ENCODE measurements around the gene RBM47. TPM values are rescaled to one million over a fixed set of nuclear protein-coding genes. Genes with fewer than 3 reads are reported as not detected.

RBM47 gene
- total and polyA plus RNA-seq, 2 donors (not counting 1 experiment from before 2014, with no cell fraction given): 0.14 to 1.8 TPM

DNA sequence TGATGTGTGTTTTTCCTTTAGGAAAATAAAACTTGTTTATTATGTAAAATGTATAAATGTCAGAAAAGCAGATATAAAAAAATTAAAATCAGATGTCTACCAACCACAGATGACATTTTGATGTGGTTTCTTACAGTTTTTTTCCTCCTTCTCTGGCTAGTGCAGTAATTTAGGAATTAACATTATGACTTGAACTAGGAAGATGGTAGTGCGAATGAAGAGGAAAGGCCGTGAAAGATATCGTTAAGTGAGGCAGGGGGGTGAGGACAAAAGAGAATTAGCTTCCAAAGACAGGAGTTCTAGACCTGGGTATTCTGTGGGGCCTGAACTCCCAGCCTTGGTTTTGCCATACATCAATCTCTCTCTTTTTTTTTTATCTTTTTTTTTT is 98.0 kb downstream of the RBM47 start:
- no peaks in the 10 kb centered on the region for H3K27me3 ChIP-seq (ENCODE audit: control insufficient read depth, insufficient read depth, low read length)
- H3K4me1 ChIP-seq (ENCODE audit: control insufficient read depth, extremely low read depth, insufficient read depth, low read length): no peaks in the 10 kb centered on the region
- H3K9ac ChIP-seq (ENCODE audit: insufficient read depth, low read length): no peak overlapping the region
- H3K79me2 ChIP-seq (ENCODE audit: control insufficient read depth, insufficient read depth, low read length): no peaks in the 10 kb centered on the region
- no peaks in the 10 kb centered on the region for H3K9me3 ChIP-seq (ENCODE audit: control insufficient read depth, insufficient read depth, low read depth, low read length)
- no peak overlapping the region for H3K27ac ChIP-seq (ENCODE audit: insufficient read depth, low read length)
- TF ChIP-seq, protein P1, sequence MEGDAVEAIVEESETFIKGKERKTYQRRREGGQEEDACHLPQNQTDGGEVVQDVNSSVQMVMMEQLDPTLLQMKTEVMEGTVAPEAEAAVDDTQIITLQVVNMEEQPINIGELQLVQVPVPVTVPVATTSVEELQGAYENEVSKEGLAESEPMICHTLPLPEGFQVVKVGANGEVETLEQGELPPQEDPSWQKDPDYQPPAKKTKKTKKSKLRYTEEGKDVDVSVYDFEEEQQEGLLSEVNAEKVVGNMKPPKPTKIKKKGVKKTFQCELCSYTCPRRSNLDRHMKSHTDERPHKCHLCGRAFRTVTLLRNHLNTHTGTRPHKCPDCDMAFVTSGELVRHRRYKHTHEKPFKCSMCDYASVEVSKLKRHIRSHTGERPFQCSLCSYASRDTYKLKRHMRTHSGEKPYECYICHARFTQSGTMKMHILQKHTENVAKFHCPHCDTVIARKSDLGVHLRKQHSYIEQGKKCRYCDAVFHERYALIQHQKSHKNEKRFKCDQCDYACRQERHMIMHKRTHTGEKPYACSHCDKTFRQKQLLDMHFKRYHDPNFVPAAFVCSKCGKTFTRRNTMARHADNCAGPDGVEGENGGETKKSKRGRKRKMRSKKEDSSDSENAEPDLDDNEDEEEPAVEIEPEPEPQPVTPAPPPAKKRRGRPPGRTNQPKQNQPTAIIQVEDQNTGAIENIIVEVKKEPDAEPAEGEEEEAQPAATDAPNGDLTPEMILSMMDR (conservative IDR thresholded peaks at IDR 0.05 in 1 of 2, IDR thresholded peaks at IDR 0.05 in 1 of 2; ENCODE audit: low read depth in 1 of 2, low read length in 2 of 2): no peak
- TF ChIP-seq EZH2 (IDR thresholded peaks at IDR 0.05; ENCODE audit: low read length, missing control alignments): no peak
- DNase-seq (ENCODE audit: low read depth in 2 of 2): no peak
- H3K4me3 ChIP-seq (replicated peaks in 1 of 4; ENCODE audit: control extremely low read depth in 1 of 4, insufficient read depth in 1 of 4, low read depth in 3 of 4, low read length in 4 of 4): no peak overlapping the region
- H3K36me3 ChIP-seq (ENCODE audit: control insufficient read depth, insufficient read depth, low read length): no peaks in the 10 kb centered on the region
- no peak overlapping the region for H3K4me2 ChIP-seq (ENCODE audit: extremely low read depth, insufficient read depth, low read length)
- H2AFZ ChIP-seq (ENCODE audit: low read length): no peak overlapping the region
- H4K20me1 ChIP-seq (ENCODE audit: control insufficient read depth, extremely low read depth, insufficient read depth, low read length): no peaks in the 10 kb centered on the region

DNA sequence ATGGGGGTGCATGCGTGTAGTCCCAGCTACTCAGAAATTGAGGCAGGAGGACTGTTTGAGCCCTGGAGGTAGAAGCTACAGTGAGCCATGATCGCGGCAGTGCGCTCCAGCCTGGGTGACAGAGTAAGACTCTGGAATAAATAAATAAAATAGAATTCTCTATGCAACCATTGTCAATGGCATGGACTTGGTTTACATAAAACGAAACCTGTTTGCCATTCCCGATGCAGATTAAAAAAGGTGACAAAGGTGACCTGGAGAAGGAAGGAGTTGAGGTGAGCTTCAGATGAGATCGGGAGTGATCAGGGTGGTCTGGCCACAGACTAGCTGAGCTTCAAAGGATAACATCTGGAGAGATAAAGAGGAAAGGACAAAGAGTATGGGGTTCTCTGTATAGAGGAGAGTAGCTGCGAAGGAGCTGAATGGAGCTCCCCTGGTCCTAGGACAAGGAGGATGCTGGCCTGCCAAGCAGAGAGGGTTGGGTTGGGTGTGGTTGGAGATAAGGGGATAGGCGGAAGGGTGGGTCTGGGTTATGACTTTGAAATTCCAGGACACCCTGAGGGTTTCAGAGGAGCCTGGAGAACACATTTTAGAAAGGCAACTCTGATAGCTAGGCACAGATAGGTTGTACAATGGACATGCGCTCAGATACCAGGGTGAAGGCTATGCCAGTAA is 98.6 kb downstream of the RBM47 start:
- H4K20me1 ChIP-seq (ENCODE audit: control insufficient read depth, extremely low read depth, insufficient read depth, low read length): no peaks in the 10 kb centered on the region
- no peaks in the 10 kb centered on the region for H3K27me3 ChIP-seq (ENCODE audit: control insufficient read depth, insufficient read depth, low read length)
- no peak for DNase-seq (ENCODE audit: low read depth in 2 of 2)
- no peak overlapping the region for H3K27ac ChIP-seq (ENCODE audit: insufficient read depth, low read length)
- H3K4me2 ChIP-seq (ENCODE audit: extremely low read depth, insufficient read depth, low read length): no peak overlapping the region
- H3K36me3 ChIP-seq (ENCODE audit: control insufficient read depth, insufficient read depth, low read length): no peaks in the 10 kb centered on the region
- H2AFZ ChIP-seq (ENCODE audit: low read length): no peak overlapping the region
- H3K4me1 ChIP-seq (ENCODE audit: control insufficient read depth, extremely low read depth, insufficient read depth, low read length): peaks cover 1% of the 10 kb centered on the region
- H3K9ac ChIP-seq (ENCODE audit: insufficient read depth, low read length): no peak overlapping the region
- H3K9me3 ChIP-seq (ENCODE audit: control insufficient read depth, insufficient read depth, low read depth, low read length): no peaks in the 10 kb centered on the region
- no peak overlapping the region for H3K4me3 ChIP-seq (replicated peaks in 1 of 4; ENCODE audit: control extremely low read depth in 1 of 4, insufficient read depth in 1 of 4, low read depth in 3 of 4, low read length in 4 of 4)
- TF ChIP-seq EZH2 (IDR thresholded peaks at IDR 0.05; ENCODE audit: low read length, missing control alignments): no peak
- TF ChIP-seq, protein P1 (conservative IDR thresholded peaks at IDR 0.05 in 1 of 2, IDR thresholded peaks at IDR 0.05 in 1 of 2; ENCODE audit: low read depth in 1 of 2, low read length in 2 of 2): no peak
- no peaks in the 10 kb centered on the region for H3K79me2 ChIP-seq (ENCODE audit: control insufficient read depth, insufficient read depth, low read length)

DNA sequence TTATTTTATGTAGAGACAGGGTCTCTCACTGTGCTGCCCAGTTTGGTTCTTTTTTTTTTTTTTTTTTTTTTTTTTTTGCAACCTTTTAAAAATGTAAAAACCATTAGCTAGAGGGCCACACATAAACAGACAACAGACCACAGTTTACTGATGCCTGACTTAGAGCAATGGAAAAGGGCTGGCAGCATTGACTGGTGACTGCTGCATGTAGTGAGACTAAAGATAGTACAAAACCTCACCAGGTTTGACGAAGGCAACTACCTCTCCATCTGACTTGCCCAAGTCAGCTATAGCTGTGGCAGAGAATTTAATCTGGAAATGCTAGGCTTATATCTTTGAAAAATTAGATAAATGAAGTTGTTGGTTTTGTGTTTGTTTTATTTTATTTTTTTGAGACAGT is 102.9 kb downstream of the RBM47 start:
- no peak overlapping the region for H3K4me3 ChIP-seq (replicated peaks in 1 of 4; ENCODE audit: control extremely low read depth in 1 of 4, insufficient read depth in 1 of 4, low read depth in 3 of 4, low read length in 4 of 4)
- H3K79me2 ChIP-seq (ENCODE audit: control insufficient read depth, insufficient read depth, low read length): no peaks in the 10 kb centered on the region
- DNase-seq (ENCODE audit: low read depth in 2 of 2): no peak
- no peaks in the 10 kb centered on the region for H3K9me3 ChIP-seq (ENCODE audit: control insufficient read depth, insufficient read depth, low read depth, low read length)
- H3K9ac ChIP-seq (ENCODE audit: insufficient read depth, low read length): no peak overlapping the region
- H3K4me1 ChIP-seq (ENCODE audit: control insufficient read depth, extremely low read depth, insufficient read depth, low read length): peaks cover 2% of the 10 kb centered on the region
- no peaks in the 10 kb centered on the region for H3K36me3 ChIP-seq (ENCODE audit: control insufficient read depth, insufficient read depth, low read length)
- no peak overlapping the region for H2AFZ ChIP-seq (ENCODE audit: low read length)
- TF ChIP-seq EZH2 (IDR thresholded peaks at IDR 0.05; ENCODE audit: low read length, missing control alignments): no peak
- TF ChIP-seq, protein P1 (conservative IDR thresholded peaks at IDR 0.05 in 1 of 2, IDR thresholded peaks at IDR 0.05 in 1 of 2; ENCODE audit: low read depth in 1 of 2, low read length in 2 of 2): no peak
- no peak overlapping the region for H3K27ac ChIP-seq (ENCODE audit: insufficient read depth, low read length)
- H4K20me1 ChIP-seq (ENCODE audit: control insufficient read depth, extremely low read depth, insufficient read depth, low read length): no peaks in the 10 kb centered on the region
- no peaks in the 10 kb centered on the region for H3K27me3 ChIP-seq (ENCODE audit: control insufficient read depth, insufficient read depth, low read length)
- H3K4me2 ChIP-seq (ENCODE audit: extremely low read depth, insufficient read depth, low read length): no peak overlapping the region
